Mammary epithelial cell (primary cell): Measurements from ENCODE around the gene DUSP2.

Experiments used
- EZH2 ChIP-seq: IDR thresholded peaks from 2 replicates; pipeline ENCODE4 v1.6.1; 2012; ENCODE audit warnings: low read length, inconsistent platforms, borderline replicate concordance
- TF ChIP-seq, protein P1 (sequence below), 2 donors: IDR thresholded peaks in 1 of 2; conservative IDR thresholded peaks in 1 of 2; 2 replicates each; pipeline ENCODE4 v1.5.1; 2011 to 2012; ENCODE audit warnings: inconsistent platforms in 2 of 2, low read length in 2 of 2, mild to moderate bottlenecking in 2 of 2, control low read depth in 1 of 2, low read depth in 1 of 2; ENCODE audit not compliant: insufficient read depth in 1 of 2; ENCODE audit errors: extremely low read depth in 1 of 2

DNA sequence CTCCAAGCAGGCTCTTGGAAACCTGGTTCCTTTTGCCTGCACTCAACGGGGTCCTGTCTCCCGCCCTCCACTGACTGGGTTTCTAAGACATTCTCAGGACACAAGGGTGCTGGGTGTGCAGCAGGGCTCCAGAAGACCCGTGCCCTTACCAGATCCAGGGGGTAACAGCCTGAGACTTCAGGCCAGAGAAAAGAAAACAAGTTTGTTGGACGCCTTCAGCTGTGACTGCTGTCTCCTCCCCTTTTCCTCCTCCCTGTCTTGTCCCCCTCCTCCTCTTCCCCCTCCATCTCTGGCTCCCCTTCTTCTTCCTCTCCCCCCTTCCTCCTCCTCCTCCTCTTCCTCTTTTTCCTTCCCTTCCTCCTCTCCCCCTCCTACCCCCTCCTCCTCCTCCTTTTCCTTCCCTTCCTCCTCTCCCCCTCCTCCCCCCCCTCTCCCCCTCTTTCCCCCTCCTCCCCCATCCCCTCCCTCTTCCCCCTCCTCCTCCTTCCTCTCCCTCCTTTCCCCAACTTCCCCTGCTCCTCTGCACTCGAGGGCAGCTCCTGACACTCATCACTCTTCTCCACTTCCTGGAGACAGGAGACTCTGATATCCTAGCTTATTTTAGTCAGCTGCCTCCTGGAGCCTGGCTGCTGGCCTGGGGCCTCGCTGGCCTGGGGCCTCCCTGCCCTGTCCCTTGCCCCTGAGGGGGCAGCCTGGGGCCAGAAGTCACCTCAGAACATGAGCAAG lies 41.3 kb downstream of the DUSP2 start:
- TF ChIP-seq, protein P1, sequence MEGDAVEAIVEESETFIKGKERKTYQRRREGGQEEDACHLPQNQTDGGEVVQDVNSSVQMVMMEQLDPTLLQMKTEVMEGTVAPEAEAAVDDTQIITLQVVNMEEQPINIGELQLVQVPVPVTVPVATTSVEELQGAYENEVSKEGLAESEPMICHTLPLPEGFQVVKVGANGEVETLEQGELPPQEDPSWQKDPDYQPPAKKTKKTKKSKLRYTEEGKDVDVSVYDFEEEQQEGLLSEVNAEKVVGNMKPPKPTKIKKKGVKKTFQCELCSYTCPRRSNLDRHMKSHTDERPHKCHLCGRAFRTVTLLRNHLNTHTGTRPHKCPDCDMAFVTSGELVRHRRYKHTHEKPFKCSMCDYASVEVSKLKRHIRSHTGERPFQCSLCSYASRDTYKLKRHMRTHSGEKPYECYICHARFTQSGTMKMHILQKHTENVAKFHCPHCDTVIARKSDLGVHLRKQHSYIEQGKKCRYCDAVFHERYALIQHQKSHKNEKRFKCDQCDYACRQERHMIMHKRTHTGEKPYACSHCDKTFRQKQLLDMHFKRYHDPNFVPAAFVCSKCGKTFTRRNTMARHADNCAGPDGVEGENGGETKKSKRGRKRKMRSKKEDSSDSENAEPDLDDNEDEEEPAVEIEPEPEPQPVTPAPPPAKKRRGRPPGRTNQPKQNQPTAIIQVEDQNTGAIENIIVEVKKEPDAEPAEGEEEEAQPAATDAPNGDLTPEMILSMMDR (conservative IDR thresholded peaks at IDR 0.05 in 1 of 2, IDR thresholded peaks at IDR 0.05 in 1 of 2; ENCODE audit: extremely low read depth in 1 of 2, insufficient read depth in 1 of 2, low read depth in 1 of 2, low read length in 2 of 2) = no peak
- TF ChIP-seq EZH2 = no peak
